Mesenchymal stem cell (in vitro differentiated cells and primary cell): ENCODE data around the gene TNF.

Experiments
- DNase-seq: peaks from one replicate; pipeline ENCODE4 v3.0.0-alpha.2; 2013
- H2AFZ ChIP-seq: one replicate; pipeline ENCODE4 v1.6.1; 2013; ENCODE audit warnings: low read depth, mild to moderate bottlenecking, control low read depth, inconsistent platforms, low read length, moderate library complexity
- H2AK5ac ChIP-seq: 2 replicates; pipeline ENCODE4 v1.6.1; 2013; ENCODE audit warnings: low read length, moderate library complexity, mild to moderate bottlenecking, inconsistent platforms; ENCODE audit not compliant: severe bottlenecking
- H2BK120ac ChIP-seq: one replicate; pipeline ENCODE4 v1.6.1; 2013; ENCODE audit warnings: low read depth, mild to moderate bottlenecking, inconsistent platforms, low read length, moderate library complexity
- H2BK12ac ChIP-seq, 2 experiments: one replicate each; pipeline ENCODE4 v1.6.1; 2013; ENCODE audit warnings: inconsistent platforms in 2 of 2, low read length in 2 of 2, mild to moderate bottlenecking in 2 of 2, moderate library complexity in 2 of 2, control low read depth in 1 of 2
- H2BK15ac ChIP-seq: one replicate; pipeline ENCODE4 v1.6.1; 2013; ENCODE audit warnings: mild to moderate bottlenecking, low read depth, inconsistent platforms; ENCODE audit not compliant: poor library complexity, severe bottlenecking
- H2BK5ac ChIP-seq: 2 replicates; pipeline ENCODE4 v1.6.1; 2013; ENCODE audit warnings: low read depth, mild to moderate bottlenecking, low read length, control low read depth, inconsistent platforms; ENCODE audit not compliant: poor library complexity, severe bottlenecking
- H3K14ac ChIP-seq, 2 experiments: one replicate each; pipeline ENCODE4 v1.6.1; 2013; ENCODE audit warnings: inconsistent platforms in 2 of 2, low read length in 2 of 2, control low read depth in 1 of 2, mild to moderate bottlenecking in 1 of 2, moderate library complexity in 1 of 2
- H3K18ac ChIP-seq, 2 experiments: one replicate each; pipeline ENCODE4 v1.6.1; 2013; ENCODE audit warnings: inconsistent platforms in 2 of 2, low read length in 2 of 2, control low read depth in 1 of 2, low read depth in 1 of 2, mild to moderate bottlenecking in 1 of 2
- H3K23ac ChIP-seq, 2 experiments: one replicate each; pipeline ENCODE4 v1.6.1; 2013; ENCODE audit warnings: inconsistent platforms in 2 of 2, low read length in 2 of 2, mild to moderate bottlenecking in 2 of 2, moderate library complexity in 2 of 2, control low read depth in 1 of 2
- H3K27ac ChIP-seq: 2 replicates; pipeline ENCODE4 v1.5.1; 2013; ENCODE audit warnings: mild to moderate bottlenecking, moderate library complexity, low read length, control low read depth, inconsistent platforms; ENCODE audit not compliant: poor library complexity, severe bottlenecking
- H3K27me3 ChIP-seq, 2 experiments: 2 replicates each; pipeline versions ENCODE4 v1.6.1 to v1.7.0; 2013; ENCODE audit warnings: low read length in 2 of 2, mild to moderate bottlenecking in 2 of 2, moderate library complexity in 2 of 2, control low read depth in 1 of 2, inconsistent platforms in 1 of 2; ENCODE audit not compliant: control insufficient read depth in 1 of 2, insufficient read depth in 1 of 2
- H3K36me3 ChIP-seq, 2 experiments: 2 replicates each; pipeline versions ENCODE4 v1.6.1 to v1.7.0; 2013; ENCODE audit warnings: low read length in 2 of 2, control low read depth in 1 of 2, inconsistent platforms in 1 of 2, low read depth in 1 of 2, mild to moderate bottlenecking in 1 of 2; ENCODE audit not compliant: insufficient read depth in 2 of 2, control insufficient read depth in 1 of 2
- H3K4ac ChIP-seq, 2 experiments: one replicate each; pipeline ENCODE4 v1.6.1; 2013; ENCODE audit warnings: inconsistent platforms in 2 of 2, low read length in 2 of 2, mild to moderate bottlenecking in 2 of 2, moderate library complexity in 2 of 2, control low read depth in 1 of 2, low read depth in 1 of 2
- H3K4me1 ChIP-seq: 2 replicates; pipeline ENCODE4 v1.6.1; 2013; ENCODE audit warnings: low read depth, low read length, control low read depth; ENCODE audit not compliant: control insufficient read depth, insufficient read depth
- H3K4me2 ChIP-seq: 2 replicates; pipeline ENCODE4 v1.6.1; 2013; ENCODE audit warnings: low read length, mild to moderate bottlenecking, inconsistent platforms; ENCODE audit not compliant: poor library complexity, severe bottlenecking
- H3K4me3 ChIP-seq, 2 experiments: 2 replicates each; pipeline versions ENCODE4 v1.5.1 to v1.7.0; 2013; ENCODE audit warnings: low read length in 2 of 2, mild to moderate bottlenecking in 2 of 2, control low read depth in 1 of 2, low read depth in 1 of 2; ENCODE audit not compliant: insufficient read depth in 1 of 2
- H3K79me1 ChIP-seq: replicated peaks from 2 replicates; pipeline ENCODE4 v1.6.1; 2013; ENCODE audit warnings: mild to moderate bottlenecking, control low read depth, low read length, inconsistent platforms; ENCODE audit not compliant: poor library complexity, severe bottlenecking
- H3K9ac ChIP-seq: 2 replicates; pipeline ENCODE4 v1.7.0; 2013; ENCODE audit warnings: mild to moderate bottlenecking, low read length, moderate library complexity
- H3K9me3 ChIP-seq: 2 replicates; pipeline ENCODE4 v1.7.0; 2013; ENCODE audit warnings: mild to moderate bottlenecking, low read length; ENCODE audit not compliant: control insufficient read depth
- H4K8ac ChIP-seq: one replicate; pipeline ENCODE4 v1.6.1; 2013; ENCODE audit warnings: inconsistent platforms, mild to moderate bottlenecking, low read length, moderate library complexity
- H4K91ac ChIP-seq: one replicate; pipeline ENCODE4 v1.6.1; 2013; ENCODE audit warnings: mild to moderate bottlenecking, low read length, inconsistent platforms
- WGBS: methylation state at CpG from one replicate; pipeline ENCODE4 v1.1.7; 2013; ENCODE audit warnings: mixed read lengths; 5-methylcytosine and 5-hydroxymethylcytosine counted together

TNF gene

DNA sequence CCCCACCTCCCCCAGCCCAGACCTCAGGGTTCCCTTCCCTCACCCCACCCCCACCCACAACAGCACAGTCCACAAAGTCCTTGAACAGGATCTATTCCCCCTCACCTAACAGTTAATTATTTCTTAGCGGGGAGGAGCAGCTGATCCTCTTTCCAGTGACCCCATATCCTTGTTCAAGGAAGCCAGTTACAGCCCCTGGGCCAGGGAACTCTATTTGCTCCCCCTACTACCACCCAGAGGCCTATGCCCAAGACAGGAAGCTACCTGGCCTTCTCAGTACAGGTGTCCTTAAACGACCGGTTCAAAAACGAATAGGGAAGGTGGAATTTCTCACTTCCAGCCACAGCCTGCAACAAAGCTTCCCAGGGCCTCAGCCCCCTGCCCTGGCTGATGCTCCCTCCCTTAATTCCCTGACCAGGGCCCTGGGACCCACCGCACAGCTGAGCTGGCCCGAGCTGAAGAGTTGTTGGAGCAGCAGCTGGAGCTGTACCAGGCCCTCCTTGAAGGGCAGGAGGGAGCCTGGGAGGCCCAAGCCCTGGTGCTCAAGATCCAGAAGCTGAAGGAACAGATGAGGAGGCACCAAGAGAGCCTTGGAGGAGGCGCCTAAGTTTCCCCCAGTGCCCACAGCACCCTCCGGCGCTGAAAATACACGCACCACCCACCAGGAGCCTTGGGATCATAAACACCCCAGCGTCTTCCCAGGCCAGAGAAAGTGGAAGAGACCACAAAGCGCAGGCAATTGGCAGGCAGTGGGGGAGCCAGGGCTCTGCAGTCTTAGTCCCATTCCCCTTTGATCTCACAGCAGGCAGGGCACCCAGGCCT is 45.8 kb upstream of the TNF start:
- Histone ChIP-seq H3K9me3 (no peaks in the 10 kb centered on the region), H3K4me1 (peaks cover 13% of the 10 kb centered on the region), H2BK15ac (no peak overlapping the region), H3K27ac (peak overlapping the region; percentile 20), H3K27me3 (no peaks in the 10 kb centered on the region), H3K18ac (no peak overlapping the region), H4K8ac (no peak overlapping the region), H3K36me3 (peaks cover 52 to 59% of the 10 kb centered on the region in 2 experiments), H3K14ac (no peak overlapping the region), H2AK5ac (no peak overlapping the region), H3K4me3 (no peak overlapping the region), H2BK120ac (no peak overlapping the region), H4K91ac (no peak overlapping the region), H2BK5ac (no peak overlapping the region), H3K79me1 (peaks cover 23% of the 10 kb centered on the region), H2BK12ac (no peak overlapping the region), H3K9ac (no peak overlapping the region), H3K4me2 (no peak overlapping the region), H3K23ac (no peak overlapping the region), H3K4ac (no peak overlapping the region), H2AFZ (no peak overlapping the region)
- DNase-seq: no peak
- 69% methylated on average over 12 of the region's 12 CpGs for WGBS

DNA sequence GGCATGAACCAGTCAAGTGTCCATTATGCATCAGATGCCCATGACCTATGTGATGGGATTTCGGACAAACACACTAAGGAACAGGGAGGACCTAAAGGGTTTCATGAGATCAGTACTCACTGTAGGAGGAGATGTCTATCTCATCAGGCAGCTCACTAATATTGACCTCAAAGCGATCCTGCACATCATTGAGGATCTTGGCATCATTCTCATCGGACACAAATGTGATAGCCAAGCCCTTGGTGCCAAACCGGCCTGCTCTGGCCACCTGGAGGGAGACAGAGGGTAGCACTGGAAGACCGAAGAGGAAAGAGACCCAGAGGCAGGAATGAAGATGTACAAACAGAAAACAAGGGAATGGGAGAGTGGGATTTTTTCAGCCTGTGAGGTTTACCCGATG is 44.7 kb upstream of the TNF start:
- H3K4me3 ChIP-seq: no peak overlapping the region
- H2AK5ac ChIP-seq: no peak overlapping the region
- no peak overlapping the region for H4K8ac ChIP-seq
- peaks cover 30% of the 10 kb centered on the region for H3K79me1 ChIP-seq
- no peak overlapping the region for H3K9ac ChIP-seq
- no peak overlapping the region for H2AFZ ChIP-seq
- H2BK12ac ChIP-seq: no peak overlapping the region
- H3K23ac ChIP-seq: no peak overlapping the region
- no peak overlapping the region for H3K4me2 ChIP-seq
- no peak overlapping the region for H3K14ac ChIP-seq
- H2BK5ac ChIP-seq: no peak overlapping the region
- no peak overlapping the region for H2BK120ac ChIP-seq
- no peak overlapping the region for H2BK15ac ChIP-seq
- peaks cover 13% of the 10 kb centered on the region for H3K4me1 ChIP-seq
- no peak overlapping the region for H4K91ac ChIP-seq
- no peaks in the 10 kb centered on the region for H3K9me3 ChIP-seq
- H3K36me3 ChIP-seq: peaks cover 64 to 67% of the 10 kb centered on the region in 2 experiments
- H3K18ac ChIP-seq: no peak overlapping the region
- DNase-seq: no peak
- H3K4ac ChIP-seq: no peak overlapping the region
- H3K27ac ChIP-seq: no peak overlapping the region
- no peaks in the 10 kb centered on the region for H3K27me3 ChIP-seq
- 97% methylated on average over 5 of the region's 6 CpGs for WGBS

DNA sequence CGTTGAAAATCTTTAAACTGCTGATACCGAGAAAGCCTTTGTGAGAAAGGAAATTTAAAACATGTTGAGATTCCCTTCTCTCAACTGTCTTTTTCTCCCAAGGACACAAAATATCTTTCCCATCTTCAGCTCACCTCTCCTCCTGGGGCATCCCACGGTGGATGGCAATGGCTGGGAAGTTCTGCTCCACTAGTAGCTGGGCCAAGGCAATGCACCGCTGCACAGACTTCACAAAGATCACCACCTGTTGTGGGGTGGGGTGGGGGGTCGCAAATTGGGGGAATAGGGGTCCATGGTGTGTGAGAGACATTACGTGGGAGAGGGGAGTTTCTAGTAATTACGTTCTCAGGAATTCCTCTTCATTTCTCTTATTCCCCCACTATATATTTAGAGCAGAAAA is 44.2 kb upstream of the TNF start:
- H3K14ac ChIP-seq: no peak overlapping the region
- H3K27ac ChIP-seq: no peak overlapping the region
- no peak overlapping the region for H3K4me2 ChIP-seq
- H2AK5ac ChIP-seq: no peak overlapping the region
- no peaks in the 10 kb centered on the region for H3K27me3 ChIP-seq
- no peak overlapping the region for H3K4ac ChIP-seq
- H3K9ac ChIP-seq: no peak overlapping the region
- peaks cover 8% of the 10 kb centered on the region for H3K4me1 ChIP-seq
- no peak overlapping the region for H2BK5ac ChIP-seq
- H2BK120ac ChIP-seq: no peak overlapping the region
- H2AFZ ChIP-seq: no peak overlapping the region
- WGBS: 98% methylated on average over 4 of the region's 7 CpGs
- peaks cover 30% of the 10 kb centered on the region for H3K79me1 ChIP-seq
- H4K91ac ChIP-seq: no peak overlapping the region
- no peaks in the 10 kb centered on the region for H3K9me3 ChIP-seq
- H2BK12ac ChIP-seq: no peak overlapping the region
- H3K18ac ChIP-seq: no peak overlapping the region
- peaks cover 62 to 69% of the 10 kb centered on the region in 2 experiments for H3K36me3 ChIP-seq
- DNase-seq: no peak
- H3K4me3 ChIP-seq: no peak overlapping the region
- no peak overlapping the region for H4K8ac ChIP-seq
- no peak overlapping the region for H2BK15ac ChIP-seq
- no peak overlapping the region for H3K23ac ChIP-seq

- H2AFZ ChIP-seq: no peak overlapping the region
- WGBS: 83% methylated on average over 8 of the region's 9 CpGs
- H3K18ac ChIP-seq: no peak overlapping the region
Observed at GRCh38 chr6:31531771-31532643, 43.4 kb upstream of the TNF start.

More at GRCh38 chr6:31531771-31532643, 43.4 kb upstream of the TNF start:
- Histone ChIP-seq H2BK5ac (no peak overlapping the region), H2BK12ac (no peak overlapping the region), H2AK5ac (no peak overlapping the region), H4K8ac (no peak overlapping the region), H3K9ac (no peak overlapping the region), H2BK15ac (no peak overlapping the region), H3K36me3 (peaks cover 66 to 77% of the 10 kb centered on the region in 2 experiments), H3K4me3 (no peak overlapping the region), H3K14ac (no peak overlapping the region), H4K91ac (no peak overlapping the region), H3K4me1 (peaks cover 6% of the 10 kb centered on the region), H3K27me3 (no peaks in the 10 kb centered on the region), H3K4ac (no peak overlapping the region), H3K79me1 (peaks cover 30% of the 10 kb centered on the region), H3K9me3 (no peaks in the 10 kb centered on the region), H3K4me2 (no peak overlapping the region), H3K23ac (no peak overlapping the region), H3K27ac (no peak overlapping the region), H2BK120ac (no peak overlapping the region)
- DNase-seq: no peak
